ENCODE data around the gene LRPAP1.
"Not testable (repeated sequence)": the region's sequence is repeated elsewhere in the genome, so short reads cannot be mapped to it uniquely, and the experiment has no call there.

LRPAP1 gene

GRCh38 chr4:3462790-3463415 is 69.3 kb downstream of the LRPAP1 start, which contains the start of gene DOK7:
DOK7 (plus strand) TSS chr4:3463306; CDS start chr4:3463376, 70 bp downstream.
- peaks cover 8% of the 10 kb centered on the region for H3K4me1 ChIP-seq (ENCODE audit: insufficient read depth, poor library complexity, severe bottlenecking)
- H3K9me3 ChIP-seq (ENCODE audit: severe bottlenecking): no peaks in the 10 kb centered on the region
- no peak within 1 kb of the TSS for H3K27ac ChIP-seq (ENCODE audit: poor library complexity, severe bottlenecking)
- no peaks in the 10 kb centered on the region for H3K36me3 ChIP-seq (ENCODE audit: low read depth)
- DNase-seq (ENCODE audit: low spot score) (no peak), ATAC-seq (ENCODE audit: low read depth) (no peak)
- no peak within 1 kb of the TSS for H3K4me3 ChIP-seq (ENCODE audit: severe bottlenecking)
- H3K27me3 ChIP-seq (ENCODE audit: insufficient read depth, poor library complexity, severe bottlenecking): peaks cover 24% of the 10 kb centered on the region
- TF ChIP-seq CTCF (IDR thresholded peaks at IDR 0.05; ENCODE audit: poor library complexity, severe bottlenecking): no peak

- Histone ChIP-seq H3K27ac (ENCODE audit: poor library complexity, severe bottlenecking) (no peak overlapping the region), H3K36me3 (ENCODE audit: low read depth) (no peaks in the 10 kb centered on the region), H3K4me1 (ENCODE audit: insufficient read depth, poor library complexity, severe bottlenecking) (peaks cover 8% of the 10 kb centered on the region), H3K4me3 (ENCODE audit: severe bottlenecking) (no peak overlapping the region), H3K27me3 (ENCODE audit: insufficient read depth, poor library complexity, severe bottlenecking) (peaks cover 24% of the 10 kb centered on the region), H3K9me3 (ENCODE audit: severe bottlenecking) (no peaks in the 10 kb centered on the region)
- no peak for ATAC-seq (ENCODE audit: low read depth)
- DNase-seq (ENCODE audit: low spot score): no peak
- no peak for TF ChIP-seq CTCF (IDR thresholded peaks at IDR 0.05; ENCODE audit: poor library complexity, severe bottlenecking)
Measured at GRCh38 chr4:3462321-3462789, 69.9 kb downstream of the LRPAP1 start.

- DNase-seq (ENCODE audit: low spot score) (no peak), ATAC-seq (ENCODE audit: low read depth) (peak; percentile 93)
- Histone ChIP-seq H3K27me3 (ENCODE audit: insufficient read depth, poor library complexity, severe bottlenecking) (peaks cover 24% of the 10 kb centered on the region), H3K36me3 (ENCODE audit: low read depth) (no peaks in the 10 kb centered on the region), H3K4me1 (ENCODE audit: insufficient read depth, poor library complexity, severe bottlenecking) (peaks cover 8% of the 10 kb centered on the region), H3K27ac (ENCODE audit: poor library complexity, severe bottlenecking) (no peak overlapping the region), H3K4me3 (ENCODE audit: severe bottlenecking) (no peak overlapping the region), H3K9me3 (ENCODE audit: severe bottlenecking) (no peaks in the 10 kb centered on the region)
- TF ChIP-seq CTCF (IDR thresholded peaks at IDR 0.05; ENCODE audit: poor library complexity, severe bottlenecking): no peak
Measured at GRCh38 chr4:3461515-3462291, 70.5 kb downstream of the LRPAP1 start.

- no peak for ATAC-seq (ENCODE audit: low read depth)
- H3K4me1 ChIP-seq (ENCODE audit: insufficient read depth, poor library complexity, severe bottlenecking): peaks cover 8% of the 10 kb centered on the region
- H3K27ac ChIP-seq (ENCODE audit: poor library complexity, severe bottlenecking): no peak overlapping the region
- TF ChIP-seq CTCF (IDR thresholded peaks at IDR 0.05; ENCODE audit: poor library complexity, severe bottlenecking): no peak
- H3K9me3 ChIP-seq (ENCODE audit: severe bottlenecking): no peaks in the 10 kb centered on the region
- no peaks in the 10 kb centered on the region for H3K36me3 ChIP-seq (ENCODE audit: low read depth)
- peaks cover 24% of the 10 kb centered on the region for H3K27me3 ChIP-seq (ENCODE audit: insufficient read depth, poor library complexity, severe bottlenecking)
- DNase-seq (ENCODE audit: low spot score): no peak
- H3K4me3 ChIP-seq (ENCODE audit: severe bottlenecking): no peak overlapping the region
Measured at GRCh38 chr4:3460926-3461325, 71.3 kb downstream of the LRPAP1 start.

GRCh38 chr4:3459156-3459555 is 73.1 kb downstream of the LRPAP1 start:
- ATAC-seq (ENCODE audit: low read depth); H3K36me3 ChIP-seq (ENCODE audit: low read depth); DNase-seq (ENCODE audit: low spot score); H3K4me1 ChIP-seq (ENCODE audit: insufficient read depth, poor library complexity, severe bottlenecking); H3K9me3 ChIP-seq (ENCODE audit: severe bottlenecking); H3K4me3 ChIP-seq (ENCODE audit: severe bottlenecking); H3K27ac ChIP-seq (ENCODE audit: poor library complexity, severe bottlenecking): not testable (repeated sequence)
- peaks cover 13% of the 10 kb centered on the region for H3K27me3 ChIP-seq (ENCODE audit: insufficient read depth, poor library complexity, severe bottlenecking)

All from RWPE2 (cell line).